ENCODE data around the gene L1CAM.

Gene L1CAM

DNA sequence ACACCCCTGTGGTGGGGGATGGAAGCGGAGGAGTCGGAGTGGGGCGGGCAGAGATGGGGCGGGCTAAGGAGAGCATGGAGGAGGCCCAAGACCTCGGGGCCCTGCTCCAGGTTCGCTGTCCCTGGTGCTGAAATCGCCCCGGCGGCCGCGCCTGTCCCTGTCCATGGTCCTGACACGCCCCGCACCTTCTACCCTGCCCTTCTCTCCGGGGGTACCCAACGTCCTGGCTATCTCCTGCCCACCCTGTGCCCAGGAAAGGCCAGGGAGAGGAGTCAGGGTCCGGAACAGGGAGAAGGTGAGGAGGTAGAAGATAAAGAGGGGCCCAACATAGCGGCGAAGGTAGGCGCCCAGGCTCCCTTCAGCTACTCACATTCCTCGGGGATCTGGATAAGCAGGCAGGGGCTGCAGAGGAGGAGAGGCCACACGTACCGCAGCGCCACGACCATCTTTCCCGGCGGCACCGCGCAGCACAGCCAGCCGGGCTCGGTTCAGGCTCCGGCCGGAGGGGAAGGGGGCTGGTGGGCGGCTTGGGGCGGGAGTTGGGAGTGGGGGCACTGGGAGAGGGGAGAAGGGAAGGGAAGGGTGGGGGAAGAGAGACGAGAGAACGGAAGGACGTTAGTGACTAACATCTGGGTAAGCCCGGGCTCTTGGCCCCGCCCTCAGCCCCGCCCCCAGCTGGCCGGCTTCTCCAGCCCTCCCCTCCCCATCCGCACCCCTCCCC is 10.4 kb downstream of the L1CAM start:
- peak; percentile 82 for DNase-seq

DNA sequence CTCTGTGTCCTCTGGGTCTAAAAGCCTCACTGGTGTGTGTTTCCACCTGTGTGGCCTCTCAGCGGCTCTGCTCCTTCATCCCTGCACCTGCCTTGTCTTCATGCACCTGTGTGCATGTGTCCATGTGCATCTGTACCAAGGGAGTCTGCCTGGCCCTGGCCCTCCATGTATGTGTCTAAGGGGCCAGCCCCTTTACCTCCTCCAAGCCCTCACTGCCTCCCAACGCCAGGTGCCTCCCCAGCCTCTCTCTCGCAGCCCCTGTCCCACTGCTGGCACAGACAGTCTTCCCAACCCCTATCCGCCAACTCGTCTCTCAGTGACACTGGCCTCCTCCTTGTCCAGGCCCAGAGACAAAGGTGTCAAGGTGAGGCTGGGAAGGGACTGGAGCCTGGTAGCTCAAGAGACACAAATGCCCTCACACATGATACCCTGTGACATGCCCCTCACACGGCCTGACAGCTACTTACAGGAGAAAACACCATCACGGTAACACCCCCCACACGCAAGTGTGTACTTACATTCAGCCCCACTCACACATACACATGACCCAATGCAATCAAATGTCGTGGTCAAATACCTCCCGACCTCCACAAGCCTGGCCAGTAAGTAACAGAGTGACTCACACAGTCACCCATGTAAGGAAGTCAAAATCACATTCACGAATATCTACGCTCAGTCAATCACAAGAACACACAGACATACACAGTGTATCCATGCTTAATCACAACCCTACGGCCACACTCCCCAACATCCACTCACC is 11.4 kb downstream of the L1CAM start:
- no peak for DNase-seq

DNA sequence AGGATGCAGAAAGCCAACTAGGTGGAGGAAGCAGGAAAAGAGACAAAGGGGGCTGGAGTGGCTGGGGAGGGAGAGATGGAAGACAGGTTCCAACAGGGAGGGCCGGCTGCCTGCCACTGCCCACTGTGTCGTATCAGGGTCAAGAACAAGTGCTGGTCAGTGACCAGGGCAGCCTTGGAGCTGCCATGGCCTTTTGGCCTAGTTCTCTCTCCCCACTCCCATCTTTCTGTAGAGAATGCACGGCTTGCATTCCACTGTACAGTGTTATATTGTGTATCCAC is 11.9 kb downstream of the L1CAM start:
- no peak for DNase-seq

DNA sequence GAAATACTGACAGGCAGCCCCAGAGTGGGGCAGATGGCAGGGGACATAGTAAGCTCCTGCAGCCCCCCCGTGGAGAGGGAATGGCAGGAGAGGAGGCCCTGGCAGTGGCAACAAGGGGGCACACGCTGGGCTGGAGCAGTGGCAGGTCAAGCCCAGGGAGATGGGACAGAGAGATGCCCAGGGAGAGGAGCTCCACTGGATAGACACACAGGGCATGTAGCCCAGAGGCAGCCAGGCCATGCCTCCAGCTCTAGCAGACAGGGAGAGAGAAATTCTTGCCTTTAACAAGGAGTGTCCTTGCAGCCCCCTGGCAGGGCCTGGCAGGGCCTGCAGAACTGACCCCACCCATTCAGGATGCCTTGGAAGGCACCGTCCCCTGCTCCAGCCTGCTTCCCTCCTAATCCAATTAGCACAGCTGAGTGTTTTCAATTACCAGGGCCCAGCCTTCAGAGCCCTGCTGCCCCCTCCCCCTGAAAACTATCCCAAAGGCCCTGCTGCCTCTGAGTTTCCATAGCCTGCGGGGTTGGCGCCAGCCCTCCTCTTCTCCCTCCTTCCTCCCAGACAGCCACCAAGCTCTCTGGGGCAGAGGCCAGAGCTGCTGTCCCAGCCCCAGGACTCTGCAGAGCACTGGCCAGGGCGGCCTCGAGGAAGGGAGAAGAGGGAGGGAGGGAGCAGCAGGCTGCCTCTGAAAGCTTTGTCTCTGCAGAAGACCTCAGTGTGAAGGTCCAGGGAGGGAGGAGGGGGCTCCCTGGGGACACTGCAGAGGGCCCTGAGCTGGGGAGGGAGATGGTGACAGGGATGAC is 12.5 kb downstream of the L1CAM start:
- no peak for DNase-seq

DNA sequence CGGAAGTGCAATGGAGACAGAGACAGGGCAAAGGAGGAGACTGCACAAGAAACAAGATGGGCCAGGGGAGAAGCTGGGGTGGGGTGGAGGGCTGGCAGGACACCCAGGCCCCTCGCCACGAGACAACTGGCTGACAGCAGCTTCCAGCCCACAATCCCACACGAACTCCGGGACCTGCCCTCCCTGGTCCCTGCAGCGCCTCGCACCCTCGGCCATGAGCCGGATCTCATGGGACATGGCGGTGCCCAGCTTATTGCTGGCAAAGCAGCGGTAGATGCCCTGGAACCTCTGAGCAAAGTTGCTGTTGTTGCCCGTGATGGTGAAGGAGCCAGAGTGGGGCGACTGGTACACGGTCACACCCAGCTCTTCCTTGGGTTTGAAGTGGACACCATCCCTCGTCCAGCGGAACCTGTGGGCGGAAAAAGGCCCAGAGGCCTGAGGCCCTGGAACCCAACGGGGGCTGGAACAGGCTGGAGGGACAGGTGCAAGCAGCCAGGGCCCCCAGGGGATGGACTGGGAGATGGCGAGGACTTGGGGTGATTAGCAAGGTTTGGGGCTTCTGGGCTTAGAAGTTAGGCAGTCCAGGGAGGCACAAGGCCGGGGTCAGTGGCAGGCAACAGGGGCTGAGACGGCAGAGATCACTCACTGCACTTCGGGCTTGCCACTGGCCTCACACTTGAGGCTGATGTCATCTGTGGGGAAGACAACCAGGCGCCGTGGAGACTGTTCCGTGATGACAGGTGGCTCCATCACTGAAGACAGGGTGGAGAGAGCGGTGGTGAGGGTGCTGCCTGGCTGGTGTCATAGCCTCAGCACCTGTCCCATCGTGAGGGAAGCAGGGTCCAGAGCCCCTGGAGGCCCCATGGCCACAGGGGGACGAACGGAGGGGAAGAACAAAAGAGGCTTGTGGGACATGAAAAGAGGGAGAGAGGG is 13.8 kb downstream of the L1CAM start:
- DNase-seq: no peak

DNA sequence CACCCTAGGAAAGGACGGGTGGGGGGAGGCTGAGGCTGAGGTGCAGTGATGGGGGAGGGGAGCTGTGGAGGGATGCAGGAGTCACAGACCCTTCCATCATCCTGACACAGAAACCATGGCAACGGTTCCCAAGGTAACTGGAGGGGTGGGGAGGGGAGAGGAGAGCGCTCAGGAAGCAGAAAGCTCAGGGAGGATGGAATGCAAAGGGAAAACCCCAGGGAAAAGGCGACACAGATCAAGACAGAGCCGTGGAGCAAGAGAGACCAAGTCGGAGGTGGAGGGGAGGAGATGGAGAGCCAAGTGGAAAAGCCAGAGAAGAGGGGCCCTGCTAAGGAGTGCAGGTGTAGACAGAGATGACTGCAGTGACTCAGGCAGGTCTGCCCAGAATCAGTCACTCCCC is 14.5 kb downstream of the L1CAM start:
- DNase-seq: no peak

DNA sequence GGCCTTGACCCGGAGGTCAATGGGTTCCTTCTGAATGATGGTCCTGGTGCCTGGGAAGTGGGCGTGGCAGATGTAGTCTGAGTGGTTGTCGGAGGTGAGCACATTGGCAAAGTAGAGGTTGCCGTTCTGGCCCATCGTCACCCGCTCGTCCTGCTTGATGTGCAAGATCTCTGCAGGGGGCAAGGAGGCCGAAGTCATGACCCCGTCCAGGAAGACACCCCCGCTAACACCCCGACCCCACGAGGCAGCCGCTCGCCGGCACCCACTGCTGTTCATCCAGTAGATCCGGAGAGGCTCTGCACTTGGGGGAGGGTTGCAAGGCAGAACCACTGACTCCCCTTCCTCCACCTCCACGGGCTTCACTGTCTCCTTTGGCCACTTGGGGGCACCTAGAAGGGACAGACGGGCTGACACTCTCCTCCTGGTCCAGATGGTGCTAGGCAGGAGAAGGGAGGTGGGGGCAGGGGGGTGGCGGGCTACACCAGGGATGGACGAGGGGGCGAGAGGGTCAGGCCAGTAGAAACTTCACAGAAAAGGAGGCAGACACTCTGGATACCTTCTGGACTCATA is 15.1 kb downstream of the L1CAM start:
- DNase-seq: peak; percentile 12

DNA sequence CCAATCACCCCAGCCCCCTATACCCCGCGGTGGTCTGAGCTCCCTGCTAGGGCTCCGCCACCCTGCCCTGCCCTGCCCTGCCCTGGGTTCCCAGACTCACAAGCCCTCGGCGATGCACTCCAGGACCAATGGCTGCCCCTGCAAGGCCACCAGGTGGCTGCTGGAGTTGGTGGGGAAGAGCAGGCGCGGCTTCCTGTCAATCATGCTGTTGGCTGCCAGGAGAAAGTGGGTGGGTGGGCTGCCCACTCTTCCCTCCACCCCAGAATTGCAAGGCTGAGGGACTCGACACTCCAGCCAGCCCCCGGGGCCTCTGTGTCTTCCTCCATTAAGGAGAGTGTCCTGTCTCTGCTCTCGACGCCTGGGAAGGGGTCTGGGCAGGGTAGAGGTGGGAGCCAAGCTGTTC is 15.7 kb downstream of the L1CAM start:
- no peak for DNase-seq

DNA sequence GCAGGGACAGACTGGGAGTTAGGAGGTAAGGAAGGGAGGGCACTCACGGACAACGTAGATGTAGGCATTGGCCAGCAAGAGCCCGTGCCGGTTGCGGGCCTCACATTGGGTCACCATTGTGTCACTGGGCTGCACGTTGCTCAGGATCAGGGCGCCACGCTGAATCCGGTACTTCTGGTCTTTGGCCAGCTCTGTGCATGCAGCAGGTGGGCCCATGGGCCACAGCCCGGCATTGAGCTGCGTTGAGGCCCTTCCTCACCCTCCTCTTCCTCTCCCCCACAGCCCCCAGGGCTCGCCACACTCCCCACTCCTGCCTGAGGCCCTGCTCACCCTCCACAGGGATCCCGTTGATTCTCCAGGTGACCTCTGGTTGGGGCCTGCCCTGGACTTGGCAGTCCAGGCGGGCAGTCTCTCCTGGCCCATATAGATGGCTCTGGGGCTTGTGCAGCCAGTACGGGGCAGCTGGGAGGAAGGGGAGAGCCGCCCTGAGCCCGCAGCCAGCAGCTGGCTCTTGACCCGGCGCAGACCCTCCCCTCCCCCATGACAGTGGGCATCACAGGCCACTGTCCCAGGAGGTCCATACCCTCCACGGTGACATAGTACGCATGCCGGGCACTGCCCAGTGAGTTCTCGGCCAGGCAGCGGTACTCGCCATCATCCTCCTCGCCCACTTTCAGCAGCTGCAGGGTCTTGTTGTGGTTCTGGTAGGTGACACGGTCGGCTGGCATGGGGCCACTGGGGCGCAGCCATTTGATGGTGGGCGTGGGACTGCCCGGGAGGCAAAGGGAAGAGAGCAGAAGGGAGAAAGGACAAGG is 16.3 kb downstream of the L1CAM start:
- DNase-seq: no peak

DNA sequence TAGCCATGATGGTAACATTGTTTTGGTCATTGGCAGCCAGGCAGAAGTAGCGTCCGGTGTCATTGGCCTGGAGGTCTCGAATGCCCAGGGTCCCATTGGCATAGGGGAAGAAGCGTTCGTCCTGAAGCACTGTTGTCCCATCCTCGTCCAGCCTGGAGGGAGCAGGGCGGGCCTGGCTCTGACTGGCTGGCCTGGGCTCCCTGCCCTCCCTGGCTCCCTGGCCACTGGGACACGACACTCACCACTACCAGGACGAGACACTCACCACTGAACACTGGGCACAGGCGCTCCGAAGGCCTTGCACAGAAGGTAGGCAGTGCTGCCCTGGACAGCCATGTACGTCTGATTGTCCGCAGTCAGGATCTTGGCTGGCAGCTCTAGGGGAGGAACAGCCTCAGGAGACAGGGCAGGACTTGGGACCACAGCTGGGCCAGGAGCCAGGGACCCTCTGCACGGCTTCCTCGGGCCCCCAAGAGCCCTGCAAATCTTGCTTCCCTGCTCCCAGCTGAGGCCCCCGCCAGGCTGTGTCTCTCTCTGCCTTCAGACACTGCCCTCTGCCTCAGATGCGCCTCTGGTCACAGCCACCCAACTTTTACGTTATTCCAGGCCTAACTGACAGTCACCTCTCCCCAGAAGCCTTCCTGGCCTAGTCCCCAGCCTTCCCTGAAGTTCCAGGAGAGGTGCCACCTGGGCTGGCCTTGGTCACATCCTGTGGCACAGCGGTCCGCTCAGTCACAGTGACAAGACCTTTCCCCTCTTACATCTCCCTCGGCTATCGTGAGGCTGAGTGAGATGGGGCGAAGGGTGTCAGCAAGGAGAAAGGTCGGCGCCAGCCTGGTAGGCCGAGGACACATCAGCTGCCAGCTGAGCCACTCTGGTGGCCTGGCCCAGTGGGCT is 17.1 kb downstream of the L1CAM start:
- no peak for DNase-seq

DNA sequence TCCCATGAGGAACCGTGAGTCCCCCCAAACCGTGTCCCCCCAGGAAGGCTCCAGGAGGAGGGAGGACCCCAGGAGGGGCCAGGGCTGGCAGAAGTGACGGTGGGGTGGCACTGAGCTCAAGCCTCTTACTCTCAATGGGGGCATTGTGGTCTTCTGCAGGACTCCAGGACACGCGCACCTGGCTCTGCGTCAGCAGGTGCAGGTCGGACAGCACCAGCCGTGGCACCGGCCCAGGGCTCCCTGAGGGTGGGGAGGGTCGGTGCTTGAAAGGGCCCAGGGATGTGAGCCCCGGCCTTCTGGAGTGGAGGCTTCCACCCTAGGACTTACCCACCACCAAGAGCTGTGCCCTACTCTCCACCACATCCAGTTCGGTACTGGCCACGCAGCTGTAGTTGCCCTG is 18.3 kb downstream of the L1CAM start:
- DNase-seq: no peak

DNA sequence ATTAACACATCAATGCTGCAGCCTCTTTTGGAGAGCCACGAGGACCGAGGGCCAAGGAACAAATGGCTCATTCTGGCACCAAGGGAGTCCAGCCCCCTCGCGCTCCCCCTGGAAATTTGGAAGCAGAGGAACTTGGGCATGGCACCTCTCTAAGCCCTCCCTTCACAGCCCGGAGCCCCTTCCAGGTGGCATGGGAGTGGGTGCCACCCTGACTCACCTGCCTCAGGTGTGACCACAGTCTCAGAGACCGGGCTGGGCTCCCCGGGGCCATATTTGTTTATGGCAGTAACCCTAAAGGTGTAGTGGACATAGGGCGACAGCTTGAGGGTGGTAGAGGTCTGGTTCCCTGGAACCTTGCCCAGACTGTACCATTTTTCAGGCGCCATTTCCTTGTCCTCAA is 18.8 kb downstream of the L1CAM start:
- no peak for DNase-seq

DNA sequence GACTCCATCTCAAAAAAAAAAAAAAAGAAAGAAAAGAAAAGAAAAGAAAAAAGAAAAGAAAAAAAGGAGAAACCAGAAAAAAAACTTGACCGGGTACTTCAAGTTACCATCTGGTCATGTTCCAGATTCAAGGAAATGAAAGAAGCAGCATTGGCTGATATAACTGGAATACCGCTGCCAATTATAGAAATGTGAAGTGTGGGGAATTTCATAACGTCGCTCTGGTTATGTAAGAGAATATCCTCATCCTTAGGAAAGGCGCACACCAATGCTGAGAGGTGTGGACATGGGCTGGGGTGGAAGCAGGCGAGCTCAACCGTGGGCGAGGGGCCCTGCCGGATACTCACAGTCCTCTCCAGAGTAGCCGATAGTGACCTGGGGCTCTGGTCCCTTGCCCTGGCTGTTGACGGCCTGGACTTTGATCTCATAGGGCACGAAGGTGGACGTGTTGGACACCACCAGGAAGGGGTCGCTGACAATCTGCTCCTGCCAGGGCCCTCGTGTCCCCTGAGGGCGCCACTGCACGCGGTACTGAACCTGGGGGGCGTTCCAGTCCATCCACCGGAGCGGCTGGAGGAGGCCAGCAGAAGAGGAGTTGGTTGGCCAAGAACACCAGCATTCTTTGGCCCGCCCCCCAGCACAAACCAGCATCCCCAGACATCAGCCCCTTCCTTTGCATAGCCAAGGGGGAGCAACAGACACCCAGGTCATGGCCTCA is 19.5 kb downstream of the L1CAM start:
- DNase-seq: no peak

DNA sequence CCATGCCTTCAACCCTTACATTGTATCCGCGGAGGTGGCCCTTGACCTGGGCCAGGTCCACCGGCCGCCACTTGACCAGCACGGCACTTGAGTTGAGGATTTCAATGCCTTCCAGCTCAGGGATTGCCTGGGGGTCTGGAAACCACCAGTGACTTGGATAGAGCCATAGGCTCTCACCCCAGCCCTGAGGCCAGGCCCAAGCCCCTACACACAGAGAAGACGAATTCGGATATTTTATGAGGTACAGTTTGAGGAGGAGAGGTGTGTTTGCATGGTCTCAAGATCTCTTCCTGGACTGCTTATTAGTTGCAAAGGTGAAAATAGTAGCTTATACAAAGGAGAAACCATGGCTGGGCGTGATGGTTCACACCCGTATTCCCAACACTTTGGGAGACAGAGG is 20.3 kb downstream of the L1CAM start:
- no peak for DNase-seq

DNA sequence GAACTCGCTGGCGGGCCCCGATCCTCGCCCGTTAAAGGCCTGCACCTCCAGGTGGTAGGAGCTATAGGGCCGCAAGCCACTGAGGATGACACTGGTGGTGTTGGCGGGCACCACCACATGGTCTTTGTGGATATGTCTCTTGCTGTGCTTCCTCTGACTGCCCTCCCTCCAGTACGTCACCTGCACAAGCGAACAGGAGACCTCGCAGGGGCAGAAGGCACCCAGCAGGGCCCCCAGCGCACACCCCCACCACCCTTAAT is 20.7 kb downstream of the L1CAM start:
- no peak for DNase-seq

DNA sequence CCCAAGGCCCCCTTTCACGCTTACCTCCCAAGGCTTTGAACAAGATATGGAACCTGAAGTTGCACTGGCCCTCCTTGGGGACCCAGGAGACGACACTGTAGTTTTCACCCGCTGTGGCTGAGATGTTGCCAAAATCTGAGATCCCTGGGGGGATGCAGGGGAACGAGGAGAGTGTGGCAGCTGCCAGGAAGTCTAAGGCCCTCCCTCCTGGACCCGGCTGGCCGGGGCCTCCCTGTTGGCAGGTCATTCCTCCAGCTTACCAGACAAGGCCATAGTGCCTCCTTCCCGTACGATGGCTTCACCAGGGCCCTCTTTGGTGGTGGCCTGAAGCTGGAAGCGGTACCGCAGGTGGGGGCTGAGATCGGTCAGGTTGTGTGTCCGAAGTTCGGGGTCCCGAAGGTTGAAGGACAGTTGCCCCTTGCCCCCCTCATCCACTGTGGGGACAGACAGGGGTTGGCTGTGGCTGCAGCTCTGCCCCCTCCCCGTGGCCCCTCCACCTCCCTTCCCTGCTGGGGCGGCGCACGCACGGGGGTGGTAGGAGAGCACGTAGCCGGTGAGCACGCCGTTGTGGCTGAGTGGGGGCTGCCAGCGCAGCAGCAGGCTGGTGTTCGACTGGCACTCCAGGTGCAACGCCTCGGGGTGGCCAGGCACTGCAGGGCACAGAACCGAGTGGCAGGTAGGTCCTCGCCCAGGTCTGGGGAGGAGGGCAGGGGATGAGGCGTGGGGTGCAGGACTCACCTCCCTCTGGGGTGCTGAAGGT is 21.2 kb downstream of the L1CAM start:
- no peak for DNase-seq

DNA sequence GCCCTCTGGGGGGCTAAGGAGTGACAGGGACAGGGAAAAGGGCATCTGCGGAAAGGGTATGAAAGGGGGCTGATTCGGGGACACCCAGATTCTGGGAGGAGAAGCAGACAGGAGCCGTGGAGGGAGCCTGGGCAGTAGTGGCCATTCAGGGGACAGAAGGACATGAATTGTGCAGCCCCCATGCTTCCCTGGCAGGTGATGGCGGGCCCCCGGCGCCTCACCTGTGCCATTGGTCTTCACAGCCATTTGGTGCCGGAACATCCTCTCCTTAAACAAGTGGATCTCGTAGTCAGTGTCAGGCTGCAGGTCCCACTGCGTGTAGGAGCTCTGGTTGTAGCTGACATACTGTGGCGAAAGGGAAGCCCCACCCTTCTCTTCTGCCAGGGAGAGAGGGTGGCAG is 21.9 kb downstream of the L1CAM start:
- DNase-seq: no peak

DNA sequence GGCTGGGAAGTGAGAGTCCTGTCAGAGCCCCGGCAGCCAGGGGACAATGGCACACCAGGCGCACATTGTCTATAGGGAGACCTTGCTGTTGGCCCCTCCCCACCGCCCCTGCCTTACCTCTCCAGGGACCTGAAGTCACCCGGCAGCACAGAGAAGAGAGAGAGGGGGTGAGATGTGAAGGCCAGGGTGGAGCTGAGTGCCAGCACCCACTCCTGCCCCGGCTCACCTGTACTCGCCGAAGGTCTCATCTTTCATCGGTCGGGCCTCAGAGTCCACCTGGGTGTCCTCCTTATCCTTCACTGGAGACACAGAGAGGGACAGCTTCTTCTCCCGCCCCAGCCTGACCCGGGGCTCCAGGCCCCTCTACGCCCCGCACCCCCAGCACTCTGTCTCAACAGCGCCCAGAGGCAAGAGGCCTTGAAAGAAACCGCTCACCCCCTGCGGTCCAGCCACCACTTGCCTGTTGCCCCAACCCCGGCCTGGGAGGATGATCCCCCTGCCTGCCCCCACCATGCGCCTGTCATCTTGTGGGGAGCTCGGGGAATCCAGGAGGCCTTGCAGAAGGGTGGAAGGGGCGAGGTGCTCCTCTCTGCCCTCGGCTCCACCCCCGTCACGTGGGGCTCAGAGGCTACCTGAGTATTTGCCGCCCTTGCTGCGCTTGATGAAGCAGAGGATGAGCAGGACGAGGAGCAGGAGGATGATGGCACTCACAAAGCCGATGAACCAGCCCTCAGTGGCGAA is 22.6 kb downstream of the L1CAM start:
- no peak for DNase-seq

All from OCI-M1 (cell line).